Suppressor macrophage treated with lipopolysaccharide for 1 hour (primary cell): ENCODE results near the gene ROCK1.
A peak's percentile ranks its signal among the peaks of the same experiment; 100 is the strongest.
"Not testable (repeated sequence)": the region's sequence is repeated elsewhere in the genome, so short reads cannot be mapped to it uniquely, and the experiment has no call there.

Experiments used
- DNase-seq, 3 donors: peaks; one replicate each; pipeline ENCODE4 v3.0.0-alpha.2; 2020 to 2022

Gene ROCK1

GRCh38 chr18:21052385-21052784 lies 59.2 kb downstream of the ROCK1 start:
- DNase-seq = no peak

DNA sequence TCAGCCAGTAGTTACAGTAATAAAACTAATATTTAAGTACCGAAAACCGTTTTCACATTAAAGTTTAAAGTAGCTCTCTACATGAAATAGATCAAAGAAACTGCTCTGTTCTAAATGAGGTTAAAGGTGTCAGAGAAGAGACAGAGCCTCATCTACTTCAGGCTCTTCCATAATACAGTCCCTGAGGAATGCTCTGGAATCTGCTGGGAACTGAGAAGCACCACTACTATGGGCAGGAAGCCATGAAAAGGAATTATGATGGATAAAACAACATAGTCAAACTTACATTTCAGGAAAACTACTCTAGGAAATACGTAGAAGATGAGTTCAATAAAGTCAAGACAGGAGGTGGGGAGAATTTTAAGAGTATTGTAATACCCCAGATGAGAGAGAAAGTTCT lies 60.0 kb downstream of the ROCK1 start:
- DNase-seq = no peak

GRCh38 chr18:21049306-21049705 lies 62.3 kb downstream of the ROCK1 start:
- DNase-seq = no peak

GRCh38 chr18:21047126-21047525 lies 64.5 kb downstream of the ROCK1 start:
- DNase-seq = no peak

DNA sequence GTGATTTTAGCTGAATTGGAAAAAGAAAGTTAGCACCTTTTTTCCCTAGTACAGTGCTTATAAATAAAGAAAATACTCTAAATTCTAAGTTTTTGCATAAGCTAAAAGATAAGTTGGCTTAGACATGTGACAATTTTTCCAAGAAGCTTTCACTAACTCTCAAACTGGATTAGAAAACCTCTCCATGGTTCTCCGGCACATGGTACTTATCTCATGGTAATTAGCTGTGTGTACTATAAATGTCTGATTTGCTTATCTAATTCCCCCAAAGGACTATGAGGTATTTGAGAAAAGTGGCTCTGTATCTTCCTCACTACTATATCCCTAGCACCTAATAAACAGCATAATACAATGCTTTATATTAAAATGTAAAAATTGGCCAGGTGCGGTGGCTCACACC lies 71.1 kb downstream of the ROCK1 start:
- no peak for DNase-seq

GRCh38 chr18:21038201-21038600 lies 73.4 kb downstream of the ROCK1 start:
- no peak for DNase-seq

DNA sequence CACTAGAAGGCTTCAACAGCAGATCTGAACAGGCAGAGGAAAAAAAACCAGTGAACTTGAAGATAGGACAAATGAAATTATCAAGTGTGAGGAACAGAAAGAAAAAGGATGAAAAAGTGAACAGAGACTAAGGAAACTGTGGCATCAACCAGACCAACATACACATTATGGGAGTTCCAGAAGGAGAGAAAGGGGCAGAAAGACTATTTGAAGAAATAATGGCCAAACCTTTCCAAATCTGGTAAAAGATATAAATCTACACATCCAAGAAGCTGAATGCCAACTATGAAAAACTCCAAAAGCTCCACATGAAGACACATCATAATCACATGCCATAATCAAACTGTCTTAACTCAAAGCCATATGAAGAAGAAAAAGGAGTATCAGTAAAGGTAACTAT lies 79.8 kb downstream of the ROCK1 start:
- no peak for DNase-seq

GRCh38 chr18:21018257-21018656 lies 93.4 kb downstream of the ROCK1 start:
- DNase-seq = not testable (repeated sequence)

DNA sequence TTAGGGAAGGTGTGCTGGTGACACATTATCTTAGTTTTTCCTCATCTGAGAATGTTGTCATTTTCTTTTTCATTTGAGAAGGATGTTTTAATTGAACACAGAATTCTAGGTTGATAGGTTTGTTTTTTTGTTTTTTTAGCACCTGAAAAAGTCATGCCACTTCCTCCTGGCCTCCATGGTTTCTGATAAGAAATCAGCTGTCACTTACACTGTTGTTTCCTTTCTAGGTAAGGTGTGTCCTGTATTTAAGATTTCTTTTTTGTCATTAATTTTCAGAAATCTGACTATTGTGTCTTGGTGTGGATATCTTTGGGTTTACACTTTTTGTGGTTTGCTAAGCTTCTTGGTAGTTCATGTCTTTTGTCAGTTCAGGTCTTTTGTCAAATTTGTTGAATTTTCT lies 99.3 kb downstream of the ROCK1 start:
- DNase-seq = no peak

GRCh38 chr18:21004726-21005125 lies 106.9 kb downstream of the ROCK1 start:
- DNase-seq = peak; percentile 50 to 74 (median 65)

DNA sequence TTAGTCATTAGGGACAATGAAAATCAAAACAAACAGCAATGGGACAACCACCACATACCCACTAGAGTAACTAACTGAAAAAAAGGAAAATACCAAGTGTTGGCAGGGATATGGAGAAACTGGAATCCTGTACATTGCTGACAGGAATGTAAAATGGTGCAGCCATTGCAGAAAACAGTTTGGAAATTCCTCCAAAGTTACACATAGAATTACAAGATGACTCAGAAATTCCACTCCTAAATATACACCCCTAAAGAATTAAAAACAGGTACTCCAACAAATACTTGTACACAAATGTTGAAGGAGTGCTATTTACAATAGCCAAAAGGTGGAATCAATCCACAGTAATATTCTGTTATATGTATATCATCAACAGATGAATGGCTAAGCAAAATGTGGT lies 110.9 kb downstream of the ROCK1 start:
- DNase-seq = peak in 1 of 3 donors; percentile 5

DNA sequence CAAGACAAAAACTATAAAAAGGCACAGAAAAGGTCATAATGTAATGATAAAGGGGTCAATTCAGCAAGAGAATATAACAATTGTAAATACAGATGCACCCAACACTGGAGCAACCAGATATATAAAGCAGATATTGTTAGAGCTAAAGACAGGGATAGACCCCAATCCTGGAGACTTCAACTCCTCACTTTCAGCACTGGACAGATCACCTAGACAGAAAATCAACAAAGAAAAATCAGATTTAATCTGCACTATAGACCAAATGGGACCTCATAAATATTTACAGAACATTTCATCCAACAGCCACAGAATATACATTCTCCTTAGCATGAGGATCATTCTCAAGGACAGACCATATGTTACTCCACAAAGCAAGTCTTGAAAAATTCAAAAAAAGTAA lies 114.2 kb downstream of the ROCK1 start:
- no peak for DNase-seq

GRCh38 chr18:20996418-20996817 lies 115.2 kb downstream of the ROCK1 start:
- DNase-seq = no peak

DNA sequence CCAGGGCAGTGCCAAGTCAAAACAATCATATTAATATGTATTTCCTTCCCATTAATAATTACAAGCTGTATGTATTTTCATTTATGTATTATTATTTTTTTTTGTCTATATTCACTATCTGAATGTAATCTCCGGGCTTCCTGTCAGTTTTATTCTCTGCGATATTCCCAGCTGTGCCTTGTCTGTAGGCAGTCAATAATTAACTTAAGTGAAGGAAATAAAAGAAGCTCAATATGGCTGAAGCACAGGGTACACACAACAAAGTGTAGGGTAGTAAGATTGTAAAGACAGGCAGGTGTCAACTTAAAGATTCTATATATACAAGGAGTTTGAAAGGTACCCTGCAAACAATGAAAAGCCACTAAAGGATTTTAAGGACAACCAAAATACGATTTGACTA lies 122.9 kb downstream of the ROCK1 start:
- no peak for DNase-seq

DNA sequence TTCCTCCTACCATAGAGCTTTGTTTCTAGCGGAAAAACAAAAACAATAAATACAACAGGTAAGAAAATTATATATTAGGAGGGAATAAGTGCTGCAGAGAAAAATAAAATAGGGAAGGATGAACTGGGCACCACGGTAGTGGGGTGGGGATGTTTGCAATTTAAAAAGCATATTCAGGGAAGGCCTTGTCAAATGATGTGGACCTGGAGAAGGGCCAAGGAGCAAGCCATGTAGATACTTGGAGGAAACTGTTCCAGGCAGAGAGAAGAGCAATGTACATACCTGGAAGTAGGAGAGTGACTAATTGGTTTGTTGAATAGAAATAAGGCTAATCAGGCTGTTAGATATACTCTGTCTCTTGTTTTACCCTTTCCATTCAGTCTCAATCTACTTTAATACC lies 136.5 kb downstream of the ROCK1 start:
- DNase-seq = no peak

- DNase-seq = peak; percentile 32 to 34 (median 33)
Measured at GRCh38 chr18:20971886-20972267, 139.7 kb downstream of the ROCK1 start.

GRCh38 chr18:20966795-20967194 lies 144.8 kb downstream of the ROCK1 start:
- no peak for DNase-seq

GRCh38 chr18:20963027-20963426 lies 148.6 kb downstream of the ROCK1 start:
- DNase-seq = no peak

GRCh38 chr18:20960735-20961134 lies 150.9 kb downstream of the ROCK1 start:
- DNase-seq = no peak

GRCh38 chr18:20950827-20951226 lies 160.8 kb downstream of the ROCK1 start:
- not testable (repeated sequence) for DNase-seq
